Hematopoietic multipotent progenitor cell treated with erythropoietin and hydrocortisone succinate and interleukin-3 and kit ligand, for 4 days (in vitro differentiated cells): ENCODE data around the gene PEX13.
"Not testable (repeated sequence)": the region's sequence is repeated elsewhere in the genome, so short reads cannot be mapped to it uniquely, and the experiment has no call there.

Experiments used
- DNase-seq: peaks from one replicate; pipeline ENCODE4 v3.0.0-alpha.2; 2015

The PEX13 gene

DNA sequence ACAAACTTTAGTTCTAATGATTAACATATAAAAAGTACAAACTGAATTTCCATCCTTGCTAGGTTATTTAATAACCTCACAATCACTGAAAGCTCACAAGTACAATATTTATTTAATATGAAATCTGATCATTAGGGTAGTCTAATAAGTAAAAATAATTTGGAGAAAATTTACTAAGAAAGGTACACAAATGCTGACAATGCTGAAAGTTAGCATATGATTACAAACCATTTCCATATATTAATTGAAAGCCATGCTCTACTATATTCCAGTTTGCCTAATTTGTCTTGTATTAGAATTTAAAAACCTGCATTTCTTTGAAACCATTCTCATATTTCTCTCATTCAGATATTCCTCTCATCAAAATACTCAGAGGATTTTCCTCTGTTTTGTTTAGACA lies 8.2 kb upstream of the PEX13 start:
- no peak for DNase-seq

DNA sequence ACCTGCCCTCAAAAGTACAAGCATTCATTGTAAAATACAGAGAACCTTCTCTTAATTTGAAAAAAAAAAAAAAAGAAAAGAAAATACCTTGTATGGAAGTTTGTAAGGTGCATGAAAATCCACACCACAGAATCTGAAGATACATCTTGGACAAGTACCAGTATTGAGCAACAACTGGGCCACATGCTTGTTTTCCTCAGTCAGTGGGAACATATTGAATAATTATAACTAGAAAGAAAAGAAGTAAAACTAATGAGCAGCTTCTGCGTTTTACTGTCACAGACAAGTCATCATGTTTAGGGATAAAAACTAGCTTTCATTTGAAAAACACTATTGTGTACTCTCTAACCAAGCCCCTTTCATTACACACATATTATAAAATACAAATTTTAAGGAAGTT lies 5.8 kb upstream of the PEX13 start:
- no peak for DNase-seq

DNA sequence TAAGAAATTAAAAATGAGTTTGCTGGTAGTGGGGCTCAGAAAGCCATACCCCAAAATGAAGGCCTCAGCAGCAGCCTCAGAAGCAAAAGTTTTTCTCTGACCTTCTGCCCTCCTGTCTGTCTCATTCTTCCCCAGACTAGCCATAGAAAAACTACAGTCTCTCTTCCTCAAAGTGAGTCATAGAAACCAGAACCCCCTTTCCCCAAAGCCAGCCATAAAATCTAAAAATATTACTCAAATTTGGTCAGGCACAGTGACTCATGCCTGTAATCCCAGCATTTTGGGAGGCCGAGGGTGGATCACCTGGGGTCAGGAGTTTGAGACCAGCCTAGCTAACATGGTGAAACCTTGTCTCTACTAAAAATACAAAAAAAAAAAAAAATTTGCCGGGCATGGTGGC lies 5.2 kb upstream of the PEX13 start:
- DNase-seq, result not testable (repeated sequence)

DNA sequence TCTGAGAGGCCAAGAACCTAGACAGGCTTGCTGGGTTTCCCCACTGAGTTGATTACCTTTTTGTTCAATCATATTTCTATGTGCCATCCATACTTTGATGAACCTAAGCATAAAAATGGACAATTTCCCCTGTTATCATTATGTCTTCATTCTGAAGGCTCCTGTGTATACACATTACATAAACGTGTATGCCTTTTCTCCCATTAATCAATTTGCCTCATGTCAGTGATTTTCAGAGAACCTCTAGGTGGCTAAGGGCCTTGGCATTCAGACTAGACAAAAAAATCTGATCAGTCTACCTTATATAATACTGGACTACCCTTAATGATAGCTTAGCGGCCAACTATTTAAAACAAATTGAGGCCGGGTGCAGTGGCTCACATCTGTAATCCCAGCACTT lies 4.1 kb upstream of the PEX13 start:
- no peak for DNase-seq

DNA sequence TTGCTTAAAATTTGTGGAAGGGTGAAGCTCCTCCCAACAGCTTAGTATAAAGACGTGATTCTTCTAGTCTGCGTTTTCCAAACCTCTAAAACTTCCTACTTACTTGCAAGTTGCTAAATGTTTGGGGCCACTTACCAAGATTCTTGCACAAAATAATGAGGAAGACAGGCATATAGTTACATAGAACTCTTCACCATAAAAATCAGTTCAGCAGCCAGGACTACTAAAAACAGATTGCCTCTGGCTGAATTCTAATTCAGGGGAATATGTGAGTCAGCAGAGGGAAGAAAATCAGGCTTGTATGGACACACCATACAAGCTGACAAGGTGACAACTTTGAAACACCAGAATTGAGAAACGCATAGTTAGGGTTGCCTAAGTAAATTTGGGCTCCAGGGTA lies 2.8 kb upstream of the PEX13 start:
- no peak for DNase-seq

DNA sequence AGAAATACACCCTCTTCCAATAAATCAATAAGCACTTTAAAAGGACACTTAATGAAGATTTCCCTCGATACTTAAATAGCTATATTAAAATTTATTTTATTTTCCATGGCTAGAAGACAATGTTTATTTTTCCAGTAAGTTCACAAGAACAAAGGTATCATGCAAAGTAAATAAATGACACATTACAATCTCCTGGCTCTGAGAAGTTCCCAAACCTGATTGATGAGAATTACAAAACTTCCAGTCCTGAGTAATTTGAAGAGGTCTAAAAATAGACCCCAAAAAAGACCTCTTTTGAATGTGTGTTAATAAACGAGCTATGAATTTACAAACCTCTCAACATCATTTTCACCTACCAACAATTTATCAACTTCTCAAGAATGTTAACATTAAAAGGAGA lies 1.5 kb upstream of the PEX13 start:
- no peak for DNase-seq

DNA sequence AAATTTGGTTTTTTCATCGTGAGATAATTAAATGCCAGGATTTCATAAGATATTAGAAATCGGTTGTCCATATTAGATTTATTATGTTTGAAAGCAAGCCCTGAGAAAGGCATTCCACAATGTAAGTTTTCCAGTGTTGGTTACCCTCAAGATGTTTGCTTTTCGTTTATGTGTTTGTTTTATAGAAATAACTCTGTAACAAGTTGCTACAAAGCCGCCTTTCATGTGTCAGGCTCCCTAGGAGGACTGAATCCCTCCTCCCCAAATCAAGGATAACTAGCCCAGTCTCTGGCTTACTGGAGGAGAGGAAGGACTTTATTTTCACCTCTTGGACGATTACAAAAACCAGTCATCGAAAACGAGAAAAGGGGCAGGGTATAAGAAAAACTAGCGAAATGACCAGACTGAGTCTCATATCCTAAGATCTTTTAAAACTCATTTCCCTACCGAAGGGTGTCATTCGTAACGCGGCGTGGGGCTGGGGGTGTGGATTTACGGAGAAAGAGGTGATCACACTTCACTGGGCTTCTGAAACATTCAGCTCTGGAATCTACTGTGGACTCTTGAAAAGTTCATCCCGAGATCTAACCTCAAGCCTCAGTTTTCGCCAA lies 1.0 kb upstream of the PEX13 start:
- peak; percentile 10 for DNase-seq

DNA sequence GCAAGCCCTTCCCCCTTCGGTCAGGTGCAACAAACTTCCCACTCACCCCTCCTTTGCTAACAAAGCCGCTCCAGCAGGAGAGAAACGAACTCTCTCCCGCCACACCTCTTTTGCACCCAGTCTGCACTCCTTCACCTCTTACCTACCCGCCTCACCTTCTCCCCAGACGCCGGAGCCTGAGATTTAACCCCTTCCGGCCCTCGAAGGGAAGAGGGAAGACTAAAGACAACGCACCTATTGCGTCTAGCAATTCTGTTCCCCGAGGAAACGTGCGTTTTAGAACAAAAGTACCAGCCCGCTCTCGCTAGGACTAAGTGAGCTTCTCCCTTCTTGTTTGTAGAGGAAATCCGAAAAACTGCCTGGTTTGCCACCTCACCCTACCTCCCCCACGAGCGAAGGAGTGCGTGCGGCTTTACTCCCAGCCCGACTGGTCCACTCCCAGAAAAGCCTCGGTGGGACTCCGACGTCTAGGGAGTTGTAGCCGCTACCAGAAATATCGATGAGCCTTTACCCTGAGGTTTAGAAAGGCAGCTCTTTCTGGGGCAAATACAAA lies 441 bp upstream of the PEX13 start:
- DNase-seq, result peak; percentile 90

DNA sequence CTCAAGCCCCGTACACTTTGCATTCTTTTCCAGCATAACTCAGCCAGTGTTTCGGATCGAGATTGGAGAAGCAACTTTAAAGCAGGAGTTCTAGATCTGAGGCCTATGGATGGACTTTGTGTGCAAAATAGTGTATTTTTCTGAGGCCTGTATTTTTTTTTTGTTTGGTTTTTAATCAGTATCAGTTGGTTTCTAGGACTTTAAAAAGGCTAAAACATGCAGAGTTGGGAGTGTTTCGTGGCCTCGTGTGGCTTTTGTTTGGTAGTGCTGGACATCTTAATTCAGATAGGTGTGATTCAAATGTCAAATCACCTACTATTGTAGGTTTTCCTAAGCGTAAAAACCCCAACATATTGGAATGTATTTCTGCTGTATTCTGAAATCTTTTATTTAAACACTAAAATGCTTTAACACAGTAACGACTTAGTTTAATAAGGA lies 817 bp downstream of the PEX13 start:
- no peak for DNase-seq

DNA sequence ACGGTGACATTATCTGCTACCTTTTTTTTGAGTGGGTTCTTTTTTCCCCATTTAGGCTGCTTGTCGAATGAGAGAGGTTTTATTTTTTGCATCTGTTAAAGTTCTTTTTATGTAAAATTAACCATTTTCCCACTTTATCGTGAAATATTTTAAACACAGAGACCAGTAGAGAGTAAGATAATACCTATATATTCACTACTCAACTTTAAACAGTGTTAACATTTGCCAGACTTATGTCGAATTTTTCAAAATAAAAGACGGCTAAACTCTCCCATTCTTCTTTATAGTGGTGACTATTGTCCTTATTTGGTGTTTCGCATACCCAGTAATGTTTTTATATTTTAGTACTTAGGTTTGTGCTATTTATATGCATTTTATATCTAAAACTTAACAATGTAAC lies 1.3 kb downstream of the PEX13 start:
- no peak for DNase-seq

DNA sequence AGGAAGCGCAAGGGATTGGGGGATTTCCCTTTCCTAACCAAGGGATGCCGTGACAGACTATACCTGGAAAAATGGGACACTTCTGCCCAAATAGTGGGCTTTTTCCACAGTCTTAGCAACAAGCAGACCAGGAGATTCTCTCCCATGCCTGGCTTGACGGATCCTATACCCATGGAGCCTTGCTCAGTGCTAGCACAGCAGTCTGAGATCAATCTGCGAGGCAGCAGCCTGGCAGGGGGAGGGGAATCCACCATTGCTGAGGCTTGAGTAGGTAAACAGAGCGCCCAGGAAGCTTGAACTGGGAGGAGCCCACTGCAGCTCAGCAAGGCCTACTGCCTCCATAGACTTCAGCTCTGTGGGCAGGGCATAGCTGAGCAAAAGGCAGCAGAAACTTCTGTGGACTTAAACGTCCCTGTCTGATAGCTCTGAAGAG lies 3.7 kb downstream of the PEX13 start:
- no peak for DNase-seq

DNA sequence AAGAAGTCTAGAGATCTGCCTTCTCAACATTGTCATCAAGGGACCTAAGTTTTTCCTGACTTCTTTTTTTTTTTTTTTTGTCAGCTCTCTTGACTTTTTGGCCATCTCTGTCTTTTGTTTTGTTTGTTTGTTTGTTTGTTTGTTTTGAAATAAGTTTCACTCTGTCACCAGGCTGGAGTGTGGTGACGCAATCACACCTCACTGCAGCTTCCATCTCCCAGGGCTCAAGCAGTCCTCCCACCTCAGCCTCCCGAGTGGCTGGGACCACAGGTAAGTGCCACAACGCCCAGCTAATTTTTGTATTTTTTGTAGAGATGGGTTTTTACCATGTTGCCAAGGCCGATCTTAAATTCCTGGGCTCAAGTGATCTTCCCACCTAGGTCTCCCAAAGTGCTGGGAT lies 6.2 kb downstream of the PEX13 start:
- DNase-seq, result no peak

DNA sequence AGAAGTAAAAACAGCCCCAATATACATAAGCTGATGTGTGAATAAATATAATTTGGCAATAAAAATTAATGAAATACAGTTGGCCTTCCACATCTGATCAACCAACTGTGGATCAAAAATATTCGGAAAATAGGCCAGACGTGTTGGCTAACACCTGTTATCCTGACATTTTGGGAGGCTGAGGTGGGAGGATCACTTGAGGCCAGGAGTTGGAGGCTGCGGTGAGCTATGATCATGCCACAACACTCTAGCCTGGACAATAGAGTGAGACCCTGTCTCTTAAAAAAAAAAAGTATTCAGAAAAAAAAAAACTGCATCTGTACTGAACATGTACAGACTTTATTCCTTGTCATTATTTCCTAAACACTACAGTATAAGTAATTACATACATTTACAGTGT lies 12.0 kb downstream of the PEX13 start:
- DNase-seq, result no peak

DNA sequence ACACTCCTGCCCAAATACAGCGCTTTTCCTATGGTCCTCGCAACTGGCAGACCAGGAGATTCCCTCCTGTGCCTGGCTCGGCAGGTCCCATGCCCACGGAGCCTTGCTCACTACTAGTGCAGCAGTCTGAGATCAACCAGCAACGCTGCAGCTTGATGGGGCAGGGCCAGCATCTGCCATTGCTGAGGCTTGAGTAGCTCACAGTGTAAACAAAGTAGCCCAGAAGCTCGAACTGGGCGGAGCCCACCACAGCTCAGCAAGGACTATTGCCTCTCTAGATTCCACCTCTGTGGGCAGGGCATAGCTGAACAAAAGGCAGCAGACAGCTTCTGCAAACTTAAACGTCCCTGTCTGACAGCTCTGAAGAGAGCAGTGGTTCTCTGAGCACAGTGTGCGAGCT lies 17.1 kb downstream of the PEX13 start:
- not testable (repeated sequence) for DNase-seq

DNA sequence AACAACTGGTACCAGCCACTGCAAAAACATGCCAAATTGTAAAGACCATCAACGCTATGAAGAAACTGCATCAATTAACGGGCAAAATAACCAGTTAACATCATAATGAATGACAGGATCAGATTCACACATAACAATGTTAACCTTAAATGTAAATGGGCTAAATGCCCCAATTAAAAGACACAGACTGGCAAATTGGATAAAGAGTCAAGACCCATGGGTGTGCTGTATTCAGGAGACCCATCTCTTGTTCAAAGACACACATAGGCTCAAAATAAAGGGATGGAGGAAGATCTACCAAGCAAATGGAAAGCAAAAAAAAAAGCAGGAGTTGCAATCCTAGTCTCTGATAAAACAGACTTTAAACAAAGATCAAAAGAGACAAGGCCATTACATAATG lies 19.1 kb downstream of the PEX13 start:
- not testable (repeated sequence) for DNase-seq

DNA sequence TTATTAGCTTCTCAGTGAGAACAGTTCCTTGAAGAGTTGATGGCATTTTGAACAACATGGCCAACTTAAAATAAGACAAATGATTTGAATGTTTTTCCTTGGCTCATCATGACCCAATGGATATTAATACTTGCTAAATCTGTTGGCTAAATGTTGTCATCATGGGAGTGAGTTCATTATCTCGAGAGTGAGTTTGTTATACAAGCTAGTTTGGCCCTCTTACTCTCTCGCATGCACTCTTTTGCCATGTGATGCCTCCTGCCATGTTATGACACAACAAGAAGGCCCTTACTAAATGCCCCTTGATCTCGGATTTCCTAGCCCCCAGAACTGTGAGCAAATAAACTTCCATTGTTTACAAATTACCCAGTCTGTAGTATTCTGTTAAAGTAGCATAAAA lies 25.3 kb downstream of the PEX13 start:
- no peak for DNase-seq

DNA sequence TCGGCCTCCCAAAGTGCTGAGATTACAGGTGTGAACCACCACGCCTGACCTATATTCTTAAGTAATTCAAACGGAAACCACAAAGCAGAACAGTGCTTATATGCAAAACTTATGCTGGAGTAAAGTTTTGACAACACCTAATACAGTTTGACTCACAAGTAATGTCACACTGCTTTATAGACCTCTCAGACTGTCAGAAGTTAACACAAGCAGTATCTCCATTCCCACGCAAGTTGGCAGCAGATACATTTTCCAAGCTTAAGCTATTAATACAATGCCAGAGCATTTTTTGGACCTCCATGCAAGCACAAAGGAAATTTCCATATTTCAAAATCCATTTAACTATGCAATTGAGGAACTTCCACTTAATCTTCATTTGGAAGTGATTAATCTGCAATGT lies 27.1 kb downstream of the PEX13 start:
- DNase-seq, result no peak

DNA sequence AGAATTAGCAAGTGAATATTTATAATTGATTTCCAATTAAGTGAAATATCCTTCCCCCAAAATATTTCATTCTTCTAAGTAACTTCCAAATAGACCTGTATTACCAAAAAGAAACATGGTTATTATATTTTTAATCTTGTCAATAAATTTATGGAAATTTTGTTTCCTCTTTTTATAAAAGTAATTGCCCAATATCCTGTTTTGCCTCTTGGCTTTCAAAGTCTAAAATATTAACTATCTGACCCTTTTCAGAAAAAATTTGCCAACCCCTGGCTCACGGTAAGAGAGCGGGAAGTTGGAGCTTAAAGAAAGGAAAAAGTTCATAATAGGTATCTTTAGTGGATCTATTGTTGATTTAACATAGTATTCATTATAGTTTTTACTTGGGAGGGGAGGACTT lies 27.7 kb downstream of the PEX13 start:
- no peak for DNase-seq

DNA sequence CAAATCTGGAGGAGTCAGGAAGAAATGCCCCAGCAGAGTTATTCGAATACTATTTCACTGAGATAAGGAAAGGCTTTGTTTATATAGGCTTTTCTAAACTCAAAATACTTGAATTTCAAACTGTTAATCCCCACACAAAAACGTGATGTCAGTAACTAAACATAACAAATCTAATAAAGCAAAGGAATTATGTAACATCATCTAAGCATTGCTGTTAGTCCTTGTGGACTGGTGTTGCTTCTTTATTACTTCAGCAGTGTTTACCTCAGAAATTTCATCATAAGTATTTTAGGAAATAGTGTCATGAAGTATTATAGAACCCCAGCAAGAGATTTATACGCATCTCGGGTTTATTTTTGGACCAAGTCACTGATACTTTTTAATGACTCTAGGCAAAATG lies 28.5 kb downstream of the PEX13 start:
- no peak for DNase-seq

DNA sequence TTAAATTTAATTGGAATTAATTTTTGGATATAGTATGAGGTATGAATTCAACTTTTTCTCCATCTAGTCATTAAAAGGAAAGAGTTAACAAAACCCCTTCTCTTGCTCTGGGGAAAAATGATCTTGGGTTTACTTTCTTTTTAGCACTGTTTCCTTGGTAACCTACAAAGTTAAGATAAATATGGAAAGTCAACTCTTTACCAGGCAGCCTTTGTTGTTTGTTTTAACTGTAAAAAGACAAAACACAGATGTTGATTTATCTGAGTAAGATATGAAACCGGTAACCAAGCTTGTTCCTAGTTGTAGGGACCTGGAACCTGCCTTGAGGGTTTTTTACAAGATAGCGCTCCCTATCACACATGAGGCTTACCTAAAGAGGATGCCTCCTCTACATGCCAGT lies 38.0 kb downstream of the PEX13 start:
- DNase-seq, result peak; percentile 32

DNA sequence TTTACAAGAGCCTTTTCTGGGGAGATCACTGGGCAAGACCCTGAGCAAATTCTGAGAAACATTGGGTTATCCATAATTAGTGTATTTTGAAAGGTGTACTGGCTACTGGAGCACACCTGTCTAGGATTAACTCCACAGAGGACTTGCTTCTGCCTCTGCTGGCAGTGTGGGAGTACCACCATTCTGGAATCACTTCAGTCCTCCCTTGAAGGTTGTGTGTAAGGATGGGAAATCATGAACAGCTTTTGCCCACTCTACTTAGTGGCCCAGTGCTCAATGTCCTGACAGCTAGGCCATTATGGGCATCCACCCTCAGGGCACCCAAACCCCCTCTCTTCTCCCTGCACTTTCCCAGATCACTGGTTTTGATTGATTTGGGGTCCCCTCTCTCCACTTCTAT lies 40.0 kb downstream of the PEX13 start:
- DNase-seq, result no peak

DNA sequence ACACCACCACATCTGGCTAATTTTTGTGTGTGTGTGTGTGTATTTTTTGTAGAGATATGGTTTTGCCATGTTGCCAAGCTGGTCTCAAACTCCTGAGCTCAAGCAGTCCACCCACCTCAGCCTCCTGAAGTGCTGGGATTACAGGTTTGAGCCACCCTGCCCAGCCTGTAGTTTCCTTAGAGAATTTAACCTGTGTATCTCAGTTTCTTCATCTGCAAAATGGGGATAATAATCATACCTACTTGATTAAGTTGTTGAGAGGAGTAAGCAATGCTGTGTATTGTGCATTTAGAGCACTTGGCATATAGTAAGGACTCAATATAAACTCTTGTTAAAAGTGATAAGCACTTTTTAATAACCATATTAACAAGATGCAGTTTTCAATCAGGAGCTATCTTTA lies 41.9 kb downstream of the PEX13 start:
- DNase-seq, result no peak

DNA sequence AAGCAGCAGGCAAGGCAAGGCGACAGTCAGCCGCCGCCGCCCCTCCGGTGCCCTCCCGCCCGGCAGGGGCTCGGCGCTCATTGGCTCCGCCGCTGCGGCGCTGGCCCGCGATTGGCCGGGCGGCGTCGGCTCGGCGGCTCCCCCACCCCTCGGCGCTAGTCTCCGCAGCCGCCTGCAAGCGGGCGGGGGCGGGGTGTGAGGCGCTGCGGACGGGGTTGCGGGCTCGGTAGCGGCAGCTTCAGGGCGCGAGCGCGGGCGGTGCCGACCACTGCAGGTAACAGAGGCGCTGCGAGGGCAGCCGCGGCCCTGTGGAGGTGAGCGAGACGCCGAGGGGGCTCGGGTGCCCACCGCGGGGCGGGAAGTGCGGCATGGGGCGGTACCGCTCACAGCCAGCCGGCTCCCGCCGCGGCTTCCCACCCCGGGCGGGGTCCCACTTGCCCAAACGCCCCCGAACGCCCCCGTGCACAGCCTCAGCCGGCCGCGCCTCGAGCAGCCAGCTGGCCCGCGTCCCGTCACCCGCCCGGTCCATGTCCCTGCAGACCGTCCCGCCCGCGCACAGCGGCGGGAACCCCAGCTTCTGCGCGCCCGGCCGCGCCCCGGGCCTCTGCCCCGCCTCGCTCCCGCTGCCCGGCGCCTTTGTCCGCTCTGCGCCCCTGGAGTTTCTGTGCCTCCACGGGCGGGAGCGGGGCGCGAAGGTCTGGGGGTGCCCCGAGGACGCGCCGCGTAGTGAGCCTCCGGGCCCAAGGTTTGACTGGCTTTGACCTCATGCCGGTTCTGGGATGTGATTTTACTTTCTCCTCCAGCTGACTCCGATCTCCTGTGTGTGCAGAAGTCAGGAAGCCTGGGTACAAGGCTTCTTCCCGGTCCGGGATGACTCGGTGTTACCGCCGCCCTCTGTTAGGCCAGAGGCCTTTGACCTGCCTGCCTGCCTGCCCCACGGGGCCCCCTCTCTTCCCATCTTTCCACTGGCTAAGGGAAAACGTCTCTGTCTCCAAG lies 48.5 kb downstream of the PEX13 start, which contains the start of gene SANBR:
SANBR (plus strand) TSS at position 158 of the 996 bp plus-strand sequence. CDS start 4,480 bp downstream, outside the sequence.
- DNase-seq, result peak; percentile 96

DNA sequence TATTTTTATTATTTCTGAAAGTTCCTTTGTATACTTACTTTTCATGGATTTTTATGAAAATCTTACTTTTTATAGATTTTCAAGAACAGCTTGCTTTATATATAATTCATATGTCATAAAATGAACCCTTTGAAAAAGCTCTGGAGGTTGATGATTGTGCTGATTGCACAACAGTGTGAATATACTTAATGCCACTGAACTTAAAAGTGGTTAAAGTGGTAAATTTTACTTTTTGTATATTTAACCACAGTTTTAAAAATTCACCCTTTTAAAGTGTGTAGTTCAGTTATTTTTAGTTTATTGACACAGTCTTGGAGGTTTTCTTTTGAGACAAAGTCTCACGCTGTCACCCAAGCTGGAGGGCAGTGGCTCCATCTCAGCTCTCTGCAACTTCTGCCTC lies 56.6 kb downstream of the PEX13 start:
- DNase-seq, result no peak
